Breast epithelium (tissue), 3 donors: ENCODE results near the gene BRIP1.

Experiments used
- CTCF ChIP-seq, 3 donors: fragments of 450-650 bp; IDR thresholded peaks; one replicate each; pipeline ENCODE4 v1.5.1; 2016 to 2017; ENCODE audit warnings: antibody characterized with exemption in 3 of 3, mild to moderate bottlenecking in 3 of 3, moderate library complexity in 3 of 3
- POLR2A ChIP-seq: fragments of 450-650 bp; IDR thresholded peaks from one replicate; pipeline ENCODE4 v1.6.1; 2016; ENCODE audit warnings: antibody characterized with exemption, mild to moderate bottlenecking, moderate library complexity

DNA sequence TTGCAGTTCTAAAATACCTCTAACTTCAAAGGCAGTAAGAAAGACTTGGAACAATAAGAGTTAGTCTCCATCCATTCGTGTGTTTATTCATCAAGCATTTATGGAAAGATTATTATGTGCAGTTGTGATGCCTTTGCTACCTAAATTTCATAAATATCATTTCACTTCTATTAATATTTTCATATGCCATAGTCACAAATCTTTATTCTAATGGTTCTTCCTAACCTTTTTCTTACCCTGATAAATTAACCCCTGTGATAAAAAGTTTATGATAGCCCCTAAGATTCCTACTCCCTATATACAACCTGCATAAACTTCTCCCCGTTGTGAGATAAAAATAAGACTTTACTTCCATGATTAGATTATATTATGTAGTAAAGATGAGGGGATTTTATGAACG, 94.9 kb downstream of the BRIP1 start:
- TF ChIP-seq CTCF (IDR thresholded peaks at IDR 0.05) (no peak), POLR2A (no peak)
